DOHH2 (cell line): ENCODE measurements around the gene PARP3.

Source experiments
- CTCF ChIP-seq: fragments of 200-600 bp; sonication (generic); IDR thresholded peaks from one replicate; pipeline ENCODE4 v1.5.1; 2014; ENCODE audit warnings: antibody characterized with exemption, mild to moderate bottlenecking, low read depth, low read length; ENCODE audit not compliant: poor library complexity, severe bottlenecking
- EZH2phosphoT487 ChIP-seq: fragments of 200-600 bp; sonication (generic); IDR thresholded peaks from 2 replicates; pipeline ENCODE4 v1.6.1; 2017; ENCODE audit warnings: borderline replicate concordance, mild to moderate bottlenecking, antibody characterized with exemption, low read length, moderate library complexity, mixed read lengths

- no peak for TF ChIP-seq CTCF
- TF ChIP-seq EZH2phosphoT487: no peak
These were observed 5.2 kb downstream of the PARP3 start for GRCh38 chr3:51947215-51947900.
